ENCODE results near the gene TGFBR3.
A peak's percentile ranks its signal among the peaks of the same experiment; 100 is the strongest.

The TGFBR3 gene

GRCh38 chr1:91798241-91798648 is 87.7 kb downstream of the TGFBR3 start:
- DNase-seq: no peak

- DNase-seq: no peak
These were observed 88.8 kb downstream of the TGFBR3 start for GRCh38 chr1:91797164-91797563.

GRCh38 chr1:91796390-91796654 is 89.6 kb downstream of the TGFBR3 start:
- DNase-seq: no peak

- no peak for DNase-seq
These were observed 90.2 kb downstream of the TGFBR3 start for GRCh38 chr1:91795591-91796389.

- DNase-seq: no peak
These were observed 92.1 kb downstream of the TGFBR3 start for GRCh38 chr1:91793877-91794276.

- no peak for DNase-seq
These were observed 92.8 kb downstream of the TGFBR3 start for GRCh38 chr1:91793189-91793588.

- no peak for DNase-seq
These were observed 93.4 kb downstream of the TGFBR3 start for GRCh38 chr1:91792489-91793071.

- DNase-seq: no peak
These were observed 94.1 kb downstream of the TGFBR3 start for GRCh38 chr1:91791691-91792488.

- no peak for DNase-seq
These were observed 94.8 kb downstream of the TGFBR3 start for GRCh38 chr1:91791103-91791502.

GRCh38 chr1:91790392-91790791 is 95.6 kb downstream of the TGFBR3 start:
- no peak for DNase-seq

- DNase-seq: no peak
These were observed 96.5 kb downstream of the TGFBR3 start for GRCh38 chr1:91789273-91789997.

GRCh38 chr1:91787919-91788318 is 98.0 kb downstream of the TGFBR3 start:
- DNase-seq: no peak

- DNase-seq: no peak
These were observed 101.3 kb downstream of the TGFBR3 start for GRCh38 chr1:91784616-91785015.

- no peak for DNase-seq
These were observed 101.8 kb downstream of the TGFBR3 start for GRCh38 chr1:91784191-91784590.

- DNase-seq: no peak
These were observed 102.4 kb downstream of the TGFBR3 start for GRCh38 chr1:91783423-91784170.

- DNase-seq: no peak
These were observed 103.9 kb downstream of the TGFBR3 start for GRCh38 chr1:91781901-91782622.

- DNase-seq: peak in 2 of 3 donors; percentile 19 to 23
These were observed 104.6 kb downstream of the TGFBR3 start for GRCh38 chr1:91781371-91781825.

GRCh38 chr1:91779548-91780021 is 106.4 kb downstream of the TGFBR3 start:
- no peak for DNase-seq

GRCh38 chr1:91778964-91779363 is 107.0 kb downstream of the TGFBR3 start:
- DNase-seq: no peak

GRCh38 chr1:91777630-91778300 is 108.2 kb downstream of the TGFBR3 start:
- no peak for DNase-seq

GRCh38 chr1:91777196-91777595 is 108.8 kb downstream of the TGFBR3 start:
- DNase-seq: no peak
